K562 (cell line): ENCODE results near the gene PPT2. TPM values are rescaled to one million over a fixed set of nuclear protein-coding genes. Genes with fewer than 3 reads are reported as not detected.

Experiments
- BMI1 ChIP-seq: fragments of 150-350 bp; IDR thresholded peaks from 2 replicates; pipeline ENCODE4 v1.6.1; 2014; ENCODE audit warnings: low read length
- BRD4 ChIP-seq: fragments of 200-600 bp; sonication (generic); IDR thresholded peaks from 2 replicates; pipeline ENCODE4 v1.6.1; 2017; ENCODE audit warnings: inconsistent platforms
- CTCFL ChIP-seq: IDR thresholded peaks from 2 replicates; pipeline ENCODE4 v1.6.1; 2011; ENCODE audit warnings: borderline replicate concordance, low read depth, mild to moderate bottlenecking, moderate library complexity, low read length; ENCODE audit not compliant: insufficient read depth, poor library complexity, severe bottlenecking
- ESRRB ChIP-seq: fragments of 250-450 bp; sonication (Bioruptor Pico); IDR thresholded peaks from 2 replicates; pipeline ENCODE4 v1.5.0; 2020; ENCODE audit warnings: mild to moderate bottlenecking, moderate library complexity, borderline replicate concordance
- FOXJ3 ChIP-seq: sonication (generic); formaldehyde crosslinking; IDR thresholded peaks from 2 replicates; pipeline ENCODE4 v1.4.0; 2020; ENCODE audit warnings: mild to moderate bottlenecking, missing genetic modification reagents
- HCFC1 ChIP-seq: IDR thresholded peaks from 2 replicates; pipeline ENCODE4 v1.6.1; 2012; ENCODE audit warnings: low read depth, low read length, improper control_type of control experiment
- HNRNPL ChIP-seq: fragments of 200-400 bp; formaldehyde crosslinking; IDR thresholded peaks from 2 replicates; pipeline ENCODE4 v1.6.1; 2017; ENCODE audit warnings: low read depth, mild to moderate bottlenecking, low read length
- KDM1A ChIP-seq, 2 experiments: fragments of 450-650 bp; IDR thresholded peaks; 2 replicates each; pipeline ENCODE4 v1.6.1; 2016; ENCODE audit warnings: mild to moderate bottlenecking in 2 of 2
- NR3C1 ChIP-seq: sonication (generic); formaldehyde crosslinking; IDR thresholded peaks from 2 replicates; pipeline ENCODE4 v1.8.1; 2022; ENCODE audit warnings: missing genetic modification reagents
- PBX2 ChIP-seq, 2 experiments: IDR thresholded peaks in 1 of 2; conservative IDR thresholded peaks in 1 of 2; 2 replicates each; pipeline ENCODE4 v1.6.1; 2016; ENCODE audit warnings: low read depth in 2 of 2, mild to moderate bottlenecking in 1 of 2, missing compliant biosample characterization in 1 of 2, missing genetic modification characterization in 1 of 2, moderate library complexity in 1 of 2
- RBM25 ChIP-seq: fragments of 200-400 bp; formaldehyde crosslinking; IDR thresholded peaks from 2 replicates; pipeline ENCODE4 v1.6.1; 2018; ENCODE audit warnings: low read length, low read depth, moderate library complexity; ENCODE audit not compliant: severe bottlenecking
- RCOR1 ChIP-seq, 2 experiments: IDR thresholded peaks; 2 replicates each; pipeline ENCODE4 v1.6.1; 2012; ENCODE audit warnings: low read depth in 2 of 2, low read length in 2 of 2, borderline replicate concordance in 1 of 2, improper control_type of control experiment in 1 of 2
- SMAD4 ChIP-seq: fragments of 250-450 bp; sonication (Bioruptor Pico); conservative IDR thresholded peaks from 2 replicates; pipeline ENCODE4 v1.8.0; 2021; ENCODE audit warnings: inconsistent platforms, mild to moderate bottlenecking, moderate library complexity
- SMARCB1 ChIP-seq: IDR thresholded peaks from 2 replicates; pipeline ENCODE4 v1.6.1; 2011; ENCODE audit warnings: improper control_type of control experiment, low read depth; ENCODE audit not compliant: insufficient read length
- SP1 ChIP-seq: sonication (generic); formaldehyde crosslinking; IDR thresholded peaks from 2 replicates; pipeline ENCODE4 v1.8.1; 2022; ENCODE audit warnings: mild to moderate bottlenecking, missing genetic modification reagents
- SUPT5H ChIP-seq: fragments of 450-650 bp; IDR thresholded peaks from 2 replicates; pipeline ENCODE4 v1.6.1; 2016
- TRIM25 ChIP-seq: fragments of 450-650 bp; IDR thresholded peaks from 2 replicates; pipeline ENCODE4 v1.7.0; 2016; ENCODE audit warnings: borderline replicate concordance
- ZBTB7A ChIP-seq: IDR thresholded peaks from 2 replicates; pipeline ENCODE4 v1.6.1; 2011; ENCODE audit warnings: low read depth, mild to moderate bottlenecking, low read length, moderate library complexity, borderline replicate concordance; ENCODE audit not compliant: control insufficient read depth
- ZEB2 ChIP-seq: fragments of 450-650 bp; IDR thresholded peaks from 2 replicates; pipeline ENCODE4 v1.6.1; 2016
- polyA plus RNA-seq, 8 experiments: library from polyadenylated mRNA; depleted of rRNA in 4 of 8; stranded (reverse) in 5 of 8; unstranded in 3 of 8; fragments of >200 nt; fragmentation: Nextera tagmentation in 2 of 8; fragmentation: Illumina TruSeq in 1 of 8; extraction: Ambion mirVana in 2 of 8; extraction: Trizol in 1 of 8; gene quantifications; 2 replicates each; pipeline versions ENCODE4 v1.2.1 to v1.2.3, GENCODE V29; 2011 to 2014; ENCODE audit warnings: inconsistent platforms in 1 of 8, missing spikeins in 1 of 8
- total RNA-seq, 7 experiments: library from RNA; depleted of rRNA in 6 of 7; stranded (reverse); fragments of >200 nt in 6 of 7; fragmentation: Illumina TruSeq in 2 of 7; extraction: Trizol in 2 of 7; gene quantifications; 2 replicates each; pipeline versions ENCODE4 v1.2.1 to v1.2.3, GENCODE V29; 2011 to 2021; ENCODE audit warnings: low replicate concordance in 1 of 7

The PPT2 gene
- total and polyA plus RNA-seq, 9 of the 15 experiments (the other 6 are each of a cell fraction or from before 2014, with no cell fraction given): 27.4 to 98.8 (median 69.9) TPM

GRCh38 chr6:32113386-32114352, 40.3 kb upstream of the PPT2 start (continued):
- TF ChIP-seq SP1 (CRISPR knock-in tag): peak; percentile 51; the same call in 1 of the 2 replicates
- TF ChIP-seq BMI1: 0 out of 2 replicates have a peak, but pooled peaks have one; percentile 42
- TF ChIP-seq ZEB2: no peak
- no peak for TF ChIP-seq HNRNPL
- TF ChIP-seq HCFC1: peak; percentile 32; the same call in 1 of the 2 replicates
- TF ChIP-seq NR3C1: no peak
- peak; percentile 52 for TF ChIP-seq CTCFL
- TF ChIP-seq RCOR1 (IDR thresholded peaks at IDR 0.05; ENCODE audit: borderline replicate concordance in 1 of 2, low read depth in 2 of 2, low read length in 2 of 2): peak in 1 of 2 experiments; percentile 55; a peak in 1 of 4 replicates
- TF ChIP-seq SMAD4 (CRISPR knock-in tag): no peak
- TF ChIP-seq ESRRB (CRISPR knock-in tag): no peak
- peak; percentile 60 for TF ChIP-seq RBM25
- TF ChIP-seq KDM1A (IDR thresholded peaks at IDR 0.05): peak; percentile 14 to 62; a peak in 2 of 4 replicates
- no peak for TF ChIP-seq BRD4
- TF ChIP-seq PBX2 (CRISPR knock-in tag; IDR thresholded peaks at IDR 0.05; ENCODE audit: low read depth): no peak
- peak; percentile 69 for TF ChIP-seq PBX2 (tag; conservative IDR thresholded peaks at IDR 0.05; ENCODE audit: low read depth)
- no peak for TF ChIP-seq TRIM25
- peak; percentile 96 for TF ChIP-seq FOXJ3 (CRISPR knock-in tag)
- TF ChIP-seq SUPT5H: 0 out of 2 replicates have a peak, but pooled peaks have one; percentile 28
- TF ChIP-seq SMARCB1: no peak
- TF ChIP-seq ZBTB7A: no peak; the same call in 1 of the 2 replicates
